Glutamatergic neuron (in vitro differentiated cells): ENCODE measurements around the gene PATE2. TPM values are rescaled to one million over a fixed set of nuclear protein-coding genes. Genes with fewer than 3 reads are reported as not detected.

Source experiments
- DNase-seq: peaks from one replicate; pipeline ENCODE4 v3.0.0; 2022
- H3K27ac Mint-ChIP-seq: one replicate; pipeline ENCODE4 v1.8.0; 2020; ENCODE audit warnings: mild to moderate bottlenecking, mixed read lengths, inconsistent platforms; ENCODE audit not compliant: unreplicated experiment
- H3K27me3 Mint-ChIP-seq: one replicate; pipeline ENCODE4 v1.8.0; 2020; ENCODE audit warnings: mild to moderate bottlenecking, moderate library complexity, mixed read lengths, inconsistent platforms; ENCODE audit not compliant: unreplicated experiment
- H3K36me3 Mint-ChIP-seq: one replicate; pipeline ENCODE4 v1.8.0; 2020; ENCODE audit warnings: mild to moderate bottlenecking, mixed read lengths, inconsistent platforms; ENCODE audit not compliant: unreplicated experiment
- H3K4me1 Mint-ChIP-seq: one replicate; pipeline ENCODE4 v1.8.0; 2020; ENCODE audit warnings: mild to moderate bottlenecking, low read depth, mixed read lengths, inconsistent platforms; ENCODE audit not compliant: unreplicated experiment
- H3K4me3 Mint-ChIP-seq: one replicate; pipeline ENCODE4 v1.8.0; 2020; ENCODE audit warnings: mild to moderate bottlenecking, mixed read lengths, inconsistent platforms; ENCODE audit not compliant: unreplicated experiment
- H3K9me3 Mint-ChIP-seq: one replicate; pipeline ENCODE4 v1.8.0; 2020; ENCODE audit warnings: mild to moderate bottlenecking, moderate library complexity, mixed read lengths, inconsistent platforms; ENCODE audit not compliant: unreplicated experiment
- total RNA-seq: library from RNA; stranded (reverse); fragmentation: NEBNext Ultra II Directional; extraction: Animal tissue kit (Norgen Biotek cat#: 25700); gene quantifications from one replicate; pipeline ENCODE4 v1.2.1, GENCODE V29; 2021; ENCODE audit not compliant: unreplicated experiment
- TF ChIP-seq, protein P1 (sequence below): fragments of 200-600 bp; sonication (generic); IDR thresholded peaks from one replicate; pipeline ENCODE4 v1.5.0; 2021; ENCODE audit not compliant: partially characterized antibody, unreplicated experiment

The PATE2 gene
- total RNA-seq, 1 donor from 2014 or later: not detected

GRCh38 chr11:125762445-125762844 is 16.2 kb downstream of the PATE2 start:
- TF ChIP-seq, protein P1, sequence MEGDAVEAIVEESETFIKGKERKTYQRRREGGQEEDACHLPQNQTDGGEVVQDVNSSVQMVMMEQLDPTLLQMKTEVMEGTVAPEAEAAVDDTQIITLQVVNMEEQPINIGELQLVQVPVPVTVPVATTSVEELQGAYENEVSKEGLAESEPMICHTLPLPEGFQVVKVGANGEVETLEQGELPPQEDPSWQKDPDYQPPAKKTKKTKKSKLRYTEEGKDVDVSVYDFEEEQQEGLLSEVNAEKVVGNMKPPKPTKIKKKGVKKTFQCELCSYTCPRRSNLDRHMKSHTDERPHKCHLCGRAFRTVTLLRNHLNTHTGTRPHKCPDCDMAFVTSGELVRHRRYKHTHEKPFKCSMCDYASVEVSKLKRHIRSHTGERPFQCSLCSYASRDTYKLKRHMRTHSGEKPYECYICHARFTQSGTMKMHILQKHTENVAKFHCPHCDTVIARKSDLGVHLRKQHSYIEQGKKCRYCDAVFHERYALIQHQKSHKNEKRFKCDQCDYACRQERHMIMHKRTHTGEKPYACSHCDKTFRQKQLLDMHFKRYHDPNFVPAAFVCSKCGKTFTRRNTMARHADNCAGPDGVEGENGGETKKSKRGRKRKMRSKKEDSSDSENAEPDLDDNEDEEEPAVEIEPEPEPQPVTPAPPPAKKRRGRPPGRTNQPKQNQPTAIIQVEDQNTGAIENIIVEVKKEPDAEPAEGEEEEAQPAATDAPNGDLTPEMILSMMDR: no peak
- Mint-ChIP-seq H3K36me3 (peaks cover 4% of the 10 kb centered on the region), H3K4me3 (no peak overlapping the region), H3K4me1 (no peaks in the 10 kb centered on the region), H3K27ac (no peak overlapping the region), H3K27me3 (peaks cover 5% of the 10 kb centered on the region), H3K9me3 (no peaks in the 10 kb centered on the region)
- no peak for DNase-seq

DNA sequence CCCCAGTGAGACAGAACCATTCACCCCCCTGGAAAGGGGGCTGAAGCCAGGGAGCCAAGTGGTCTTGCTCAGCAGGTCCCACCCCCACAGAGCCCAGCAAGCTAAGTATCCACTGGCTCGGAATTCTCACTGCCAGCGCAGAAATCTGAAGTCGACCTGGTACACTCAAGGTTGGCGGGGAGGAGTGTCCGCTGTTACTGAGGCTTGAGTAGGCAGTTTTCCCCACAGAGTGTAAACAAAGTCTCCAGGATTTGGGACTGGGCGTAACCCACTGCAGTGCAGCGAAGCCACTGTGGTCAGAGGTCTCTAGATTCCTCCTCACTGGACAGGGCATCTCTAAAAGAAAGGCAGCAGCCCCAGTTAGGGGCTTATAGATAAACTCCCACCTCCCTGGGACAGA is 22.6 kb downstream of the PATE2 start:
- Mint-ChIP-seq H3K27ac (no peak overlapping the region), H3K36me3 (peaks cover 4% of the 10 kb centered on the region), H3K9me3 (no peaks in the 10 kb centered on the region), H3K4me1 (no peaks in the 10 kb centered on the region), H3K27me3 (peaks cover 5% of the 10 kb centered on the region), H3K4me3 (no peak overlapping the region)
- TF ChIP-seq, protein P1: no peak
- no peak for DNase-seq

- Mint-ChIP-seq H3K27me3 (no peaks in the 10 kb centered on the region), H3K9me3 (no peaks in the 10 kb centered on the region), H3K27ac (no peak overlapping the region), H3K36me3 (no peaks in the 10 kb centered on the region), H3K4me1 (no peaks in the 10 kb centered on the region), H3K4me3 (no peak overlapping the region)
- TF ChIP-seq, protein P1: no peak
- no peak for DNase-seq
These were observed 28.0 kb downstream of the PATE2 start for GRCh38 chr11:125750629-125751028.

DNA sequence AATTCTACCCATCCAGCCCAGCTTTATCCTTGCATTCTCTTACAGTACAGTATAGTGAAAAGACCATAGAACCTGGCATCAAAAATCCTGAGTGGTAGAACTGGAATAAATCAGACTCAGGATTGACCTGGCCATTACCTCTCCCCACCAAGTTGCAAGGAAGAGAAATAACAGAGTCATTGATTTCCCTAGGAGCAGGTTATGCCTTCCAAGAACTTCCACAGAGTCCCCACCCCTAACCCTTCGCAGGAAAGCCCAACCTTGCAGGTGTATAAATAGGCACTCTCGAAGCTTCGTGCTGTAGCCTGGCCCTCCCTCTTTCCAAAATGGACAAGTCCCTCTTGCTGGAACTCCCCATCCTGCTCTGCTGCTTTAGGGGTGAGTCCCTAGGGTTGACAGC is 32.6 kb downstream of the PATE2 start, which contains the start of gene PATE1:
Gene PATE1 (plus strand): TSS at position 301 of the 400 bp plus-strand sequence. CDS start 26 bp downstream, at position 327.
- H3K9me3 Mint-ChIP-seq: no peaks in the 10 kb centered on the region
- no peak within 1 kb of the TSS for H3K27ac Mint-ChIP-seq
- H3K4me1 Mint-ChIP-seq: no peaks in the 10 kb centered on the region
- no peak for DNase-seq
- no peaks in the 10 kb centered on the region for H3K27me3 Mint-ChIP-seq
- H3K4me3 Mint-ChIP-seq: no peak within 1 kb of the TSS
- TF ChIP-seq, protein P1: no peak
- no peaks in the 10 kb centered on the region for H3K36me3 Mint-ChIP-seq

DNA sequence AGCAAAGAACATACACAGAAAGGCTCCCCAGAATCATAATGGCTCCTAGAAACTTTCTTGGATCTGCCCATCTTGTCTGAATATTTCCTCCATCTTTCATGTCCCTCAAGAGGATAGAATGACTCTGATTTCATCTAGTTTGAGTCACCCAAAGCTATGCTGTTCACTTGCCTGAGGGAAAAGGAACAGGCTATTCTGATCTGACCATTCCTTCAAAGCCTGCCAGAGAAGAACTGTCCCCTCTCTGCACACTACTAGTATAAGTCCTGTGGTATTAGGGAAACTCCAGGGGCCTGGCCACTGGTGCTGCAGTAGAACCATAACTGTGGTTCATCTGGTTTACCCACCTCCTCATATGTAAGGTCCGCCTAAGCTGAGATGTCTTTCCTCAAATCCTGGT is 34.9 kb downstream of the PATE2 start:
- no peak overlapping the region for H3K27ac Mint-ChIP-seq
- TF ChIP-seq, protein P1: no peak
- no peak for DNase-seq
- H3K36me3 Mint-ChIP-seq: no peaks in the 10 kb centered on the region
- H3K4me3 Mint-ChIP-seq: no peak overlapping the region
- no peaks in the 10 kb centered on the region for H3K4me1 Mint-ChIP-seq
- no peaks in the 10 kb centered on the region for H3K9me3 Mint-ChIP-seq
- H3K27me3 Mint-ChIP-seq: no peaks in the 10 kb centered on the region
